ENCODE measurements around the gene SLIT1.
"Not testable (repeated sequence)": the region's sequence is repeated elsewhere in the genome, so short reads cannot be mapped to it uniquely, and the experiment has no call there.

The SLIT1 gene

DNA sequence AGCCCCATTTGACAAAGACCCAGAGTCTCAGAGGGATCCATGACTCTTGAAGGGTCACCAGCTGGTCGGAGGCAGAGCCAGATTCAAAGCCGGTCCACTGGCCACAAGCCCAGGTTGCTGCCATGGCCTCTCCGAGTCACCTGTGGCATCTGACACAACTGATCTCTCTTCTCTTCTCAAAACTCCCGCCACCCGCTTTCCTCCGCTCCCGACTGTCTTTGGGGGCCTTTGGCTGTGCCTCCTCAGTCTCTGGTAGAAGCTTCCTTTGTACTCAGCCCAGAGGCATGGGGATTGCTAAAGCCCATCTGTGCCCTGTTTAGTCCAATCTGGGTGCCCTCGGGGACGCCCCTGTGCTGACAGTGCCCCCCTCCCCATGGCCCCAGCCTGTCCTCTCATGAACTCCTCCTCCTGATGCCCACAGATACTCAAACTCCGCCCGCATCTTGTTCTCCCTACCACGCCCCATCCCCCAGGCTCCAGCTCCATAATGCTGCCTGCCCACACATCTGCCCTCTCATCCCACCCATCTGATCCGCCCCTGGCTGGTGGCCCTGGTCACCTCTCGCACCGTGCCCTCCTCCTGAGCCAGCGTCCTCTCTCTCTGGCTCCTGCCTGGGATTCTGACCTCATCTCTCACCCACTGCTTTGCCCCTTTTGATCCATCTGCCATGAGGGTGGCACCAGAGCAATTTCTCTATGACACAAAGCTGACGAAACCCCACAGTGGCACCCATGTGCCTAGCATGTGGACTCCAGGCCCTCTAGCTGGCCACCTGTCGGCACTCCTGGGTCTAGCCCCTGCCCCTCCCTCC is 150.6 kb downstream of the SLIT1 start:
- Histone ChIP-seq H3K9ac (ENCODE audit: low read length in 2 of 2) (no peak overlapping the region), H3K36me3 (ENCODE audit: control insufficient read depth in 2 of 2, insufficient read depth in 2 of 2, low read length in 2 of 2) (no peaks in the 10 kb centered on the region), H3K4me1 (ENCODE audit: control insufficient read depth, insufficient read depth, low read length) (peaks cover 8% of the 10 kb centered on the region), H3K27me3 (ENCODE audit: control insufficient read depth in 1 of 2, insufficient read depth in 2 of 2, low read length in 2 of 2) (peaks cover 0 to 4% of the 10 kb centered on the region in 2 donors), H3K4me3 (ENCODE audit: low read length in 2 of 2) (no peak overlapping the region), H3K27ac (ENCODE audit: low read length) (no peak overlapping the region), H3K9me3 (ENCODE audit: control insufficient read depth in 2 of 2, low read length in 2 of 2) (no peaks in the 10 kb centered on the region)

- H3K9me3 ChIP-seq (ENCODE audit: control insufficient read depth in 2 of 2, low read length in 2 of 2), result no peaks in the 10 kb centered on the region
- no peak overlapping the region for H3K27ac ChIP-seq (ENCODE audit: low read length)
- peaks cover 0 to 4% of the 10 kb centered on the region in 2 donors for H3K27me3 ChIP-seq (ENCODE audit: control insufficient read depth in 1 of 2, insufficient read depth in 2 of 2, low read length in 2 of 2)
- no peak overlapping the region for H3K4me3 ChIP-seq (ENCODE audit: low read length in 2 of 2)
- no peaks in the 10 kb centered on the region for H3K36me3 ChIP-seq (ENCODE audit: control insufficient read depth in 2 of 2, insufficient read depth in 2 of 2, low read length in 2 of 2)
- peaks cover 8% of the 10 kb centered on the region for H3K4me1 ChIP-seq (ENCODE audit: control insufficient read depth, insufficient read depth, low read length)
- no peak overlapping the region for H3K9ac ChIP-seq (ENCODE audit: low read length in 2 of 2)
Measured at GRCh38 chr10:97034301-97034700, 151.5 kb downstream of the SLIT1 start.

- H3K36me3 ChIP-seq (ENCODE audit: control insufficient read depth in 2 of 2, insufficient read depth in 2 of 2, low read length in 2 of 2); H3K27me3 ChIP-seq (ENCODE audit: control insufficient read depth in 1 of 2, insufficient read depth in 2 of 2, low read length in 2 of 2); H3K4me3 ChIP-seq (ENCODE audit: low read length in 2 of 2); H3K27ac ChIP-seq (ENCODE audit: low read length); H3K9ac ChIP-seq (ENCODE audit: low read length in 2 of 2); H3K9me3 ChIP-seq (ENCODE audit: control insufficient read depth in 2 of 2, low read length in 2 of 2); H3K4me1 ChIP-seq (ENCODE audit: control insufficient read depth, insufficient read depth, low read length): not testable (repeated sequence)
Measured at GRCh38 chr10:97033841-97034240, 151.9 kb downstream of the SLIT1 start.

GRCh38 chr10:97032624-97033023 is 153.1 kb downstream of the SLIT1 start:
- Histone ChIP-seq H3K36me3 (ENCODE audit: control insufficient read depth in 2 of 2, insufficient read depth in 2 of 2, low read length in 2 of 2) (no peaks in the 10 kb centered on the region), H3K4me1 (ENCODE audit: control insufficient read depth, insufficient read depth, low read length) (peaks cover 2% of the 10 kb centered on the region), H3K27me3 (ENCODE audit: control insufficient read depth in 1 of 2, insufficient read depth in 2 of 2, low read length in 2 of 2) (peaks cover 0 to 4% of the 10 kb centered on the region in 2 donors), H3K9ac (ENCODE audit: low read length in 2 of 2) (no peak overlapping the region), H3K27ac (ENCODE audit: low read length) (no peak overlapping the region), H3K9me3 (ENCODE audit: control insufficient read depth in 2 of 2, low read length in 2 of 2) (no peaks in the 10 kb centered on the region), H3K4me3 (ENCODE audit: low read length in 2 of 2) (no peak overlapping the region)

- no peaks in the 10 kb centered on the region for H3K9me3 ChIP-seq (ENCODE audit: control insufficient read depth in 2 of 2, low read length in 2 of 2)
- no peaks in the 10 kb centered on the region for H3K36me3 ChIP-seq (ENCODE audit: control insufficient read depth in 2 of 2, insufficient read depth in 2 of 2, low read length in 2 of 2)
- H3K27ac ChIP-seq (ENCODE audit: low read length), result no peak overlapping the region
- H3K9ac ChIP-seq (ENCODE audit: low read length in 2 of 2), result no peak overlapping the region
- H3K27me3 ChIP-seq (ENCODE audit: control insufficient read depth in 1 of 2, insufficient read depth in 2 of 2, low read length in 2 of 2), result peaks cover 0 to 4% of the 10 kb centered on the region in 2 donors
- no peak overlapping the region for H3K4me3 ChIP-seq (ENCODE audit: low read length in 2 of 2)
- H3K4me1 ChIP-seq (ENCODE audit: control insufficient read depth, insufficient read depth, low read length), result no peaks in the 10 kb centered on the region
Measured at GRCh38 chr10:97031459-97031858, 154.3 kb downstream of the SLIT1 start.

- Histone ChIP-seq H3K9ac (ENCODE audit: low read length in 2 of 2) (no peak overlapping the region), H3K4me1 (ENCODE audit: control insufficient read depth, insufficient read depth, low read length) (no peaks in the 10 kb centered on the region), H3K9me3 (ENCODE audit: control insufficient read depth in 2 of 2, low read length in 2 of 2) (no peaks in the 10 kb centered on the region), H3K4me3 (ENCODE audit: low read length in 2 of 2) (no peak overlapping the region), H3K36me3 (ENCODE audit: control insufficient read depth in 2 of 2, insufficient read depth in 2 of 2, low read length in 2 of 2) (no peaks in the 10 kb centered on the region), H3K27me3 (ENCODE audit: control insufficient read depth in 1 of 2, insufficient read depth in 2 of 2, low read length in 2 of 2) (peaks cover 0 to 4% of the 10 kb centered on the region in 2 donors), H3K27ac (ENCODE audit: low read length) (no peak overlapping the region)
Measured at GRCh38 chr10:97030894-97031293, 154.9 kb downstream of the SLIT1 start.

DNA sequence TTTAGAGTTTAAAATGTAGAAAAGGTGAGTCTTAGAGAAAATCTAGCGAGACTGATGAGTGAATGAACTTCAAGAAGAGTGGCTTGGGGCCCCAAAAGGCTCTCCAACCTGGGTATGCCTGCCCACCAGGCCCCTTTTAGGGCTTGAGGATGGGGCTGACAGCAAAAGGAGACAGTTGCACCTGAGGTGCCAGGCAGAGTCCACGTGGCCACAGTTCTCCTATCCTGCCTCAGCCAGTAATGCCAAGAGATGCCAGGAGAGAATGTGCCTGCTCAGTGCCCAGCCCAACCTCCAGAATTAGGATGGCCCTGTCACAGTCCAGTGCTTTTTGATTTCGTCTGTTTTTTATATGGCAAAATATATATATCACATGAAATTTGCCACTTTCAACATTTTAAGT is 156.5 kb downstream of the SLIT1 start:
- Histone ChIP-seq H3K4me1 (ENCODE audit: control insufficient read depth, insufficient read depth, low read length) (peaks cover 5% of the 10 kb centered on the region), H3K9ac (ENCODE audit: low read length in 2 of 2) (no peak overlapping the region), H3K27ac (ENCODE audit: low read length) (no peak overlapping the region), H3K9me3 (ENCODE audit: control insufficient read depth in 2 of 2, low read length in 2 of 2) (no peaks in the 10 kb centered on the region), H3K27me3 (ENCODE audit: control insufficient read depth in 1 of 2, insufficient read depth in 2 of 2, low read length in 2 of 2) (peaks cover 0 to 2% of the 10 kb centered on the region in 2 donors), H3K4me3 (ENCODE audit: low read length in 2 of 2) (no peak overlapping the region), H3K36me3 (ENCODE audit: control insufficient read depth in 2 of 2, insufficient read depth in 2 of 2, low read length in 2 of 2) (no peaks in the 10 kb centered on the region)

DNA sequence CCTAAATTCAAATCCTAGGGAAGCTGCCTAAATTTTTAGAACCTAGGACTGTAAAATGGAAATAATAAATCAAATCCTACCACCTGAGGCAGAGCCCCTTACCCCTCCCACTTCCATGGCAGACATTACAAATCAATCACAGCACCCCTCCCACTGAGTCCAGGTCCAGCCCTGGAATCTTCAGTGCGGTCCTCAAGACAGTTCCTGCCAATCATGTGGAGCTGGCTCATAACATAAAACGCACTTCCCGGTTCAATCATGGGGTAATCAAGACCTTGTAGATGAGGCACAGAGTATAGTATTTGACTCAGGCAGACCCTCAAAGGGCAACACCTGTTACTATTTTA is 157.0 kb downstream of the SLIT1 start:
- no peak overlapping the region for H3K27ac ChIP-seq (ENCODE audit: low read length)
- peaks cover 10% of the 10 kb centered on the region for H3K4me1 ChIP-seq (ENCODE audit: control insufficient read depth, insufficient read depth, low read length)
- no peaks in the 10 kb centered on the region for H3K36me3 ChIP-seq (ENCODE audit: control insufficient read depth in 2 of 2, insufficient read depth in 2 of 2, low read length in 2 of 2)
- no peak overlapping the region for H3K4me3 ChIP-seq (ENCODE audit: low read length in 2 of 2)
- no peaks in the 10 kb centered on the region for H3K9me3 ChIP-seq (ENCODE audit: control insufficient read depth in 2 of 2, low read length in 2 of 2)
- no peak overlapping the region for H3K9ac ChIP-seq (ENCODE audit: low read length in 2 of 2)
- H3K27me3 ChIP-seq (ENCODE audit: control insufficient read depth in 1 of 2, insufficient read depth in 2 of 2, low read length in 2 of 2), result peaks cover 0 to 2% of the 10 kb centered on the region in 2 donors

GRCh38 chr10:97028126-97028831 is 157.5 kb downstream of the SLIT1 start:
- no peaks in the 10 kb centered on the region for H3K36me3 ChIP-seq (ENCODE audit: control insufficient read depth in 2 of 2, insufficient read depth in 2 of 2, low read length in 2 of 2)
- no peak overlapping the region for H3K27ac ChIP-seq (ENCODE audit: low read length)
- H3K9ac ChIP-seq (ENCODE audit: low read length in 2 of 2), result no peak overlapping the region
- H3K4me1 ChIP-seq (ENCODE audit: control insufficient read depth, insufficient read depth, low read length), result peaks cover 14% of the 10 kb centered on the region
- peaks cover 0 to 2% of the 10 kb centered on the region in 2 donors for H3K27me3 ChIP-seq (ENCODE audit: control insufficient read depth in 1 of 2, insufficient read depth in 2 of 2, low read length in 2 of 2)
- no peaks in the 10 kb centered on the region for H3K9me3 ChIP-seq (ENCODE audit: control insufficient read depth in 2 of 2, low read length in 2 of 2)
- H3K4me3 ChIP-seq (ENCODE audit: low read length in 2 of 2), result no peak overlapping the region

GRCh38 chr10:97025613-97026242 is 160.0 kb downstream of the SLIT1 start:
- H3K4me3 ChIP-seq (ENCODE audit: low read length in 2 of 2), result no peak overlapping the region
- H3K9me3 ChIP-seq (ENCODE audit: control insufficient read depth in 2 of 2, low read length in 2 of 2), result no peaks in the 10 kb centered on the region
- no peaks in the 10 kb centered on the region for H3K36me3 ChIP-seq (ENCODE audit: control insufficient read depth in 2 of 2, insufficient read depth in 2 of 2, low read length in 2 of 2)
- peaks cover 26% of the 10 kb centered on the region for H3K4me1 ChIP-seq (ENCODE audit: control insufficient read depth, insufficient read depth, low read length)
- H3K9ac ChIP-seq (ENCODE audit: low read length in 2 of 2), result no peak overlapping the region
- H3K27me3 ChIP-seq (ENCODE audit: control insufficient read depth in 1 of 2, insufficient read depth in 2 of 2, low read length in 2 of 2), result no peaks in the 10 kb centered on the region
- no peak overlapping the region for H3K27ac ChIP-seq (ENCODE audit: low read length)

Measured in stomach smooth muscle (tissue), 2 donors.